ENCODE measurements around the gene ZSCAN21.
"Not testable (repeated sequence)": the region's sequence is repeated elsewhere in the genome, so short reads cannot be mapped to it uniquely, and the experiment has no call there.

Gene ZSCAN21

GRCh38 chr7:100049441-100050291, at the start of gene ZSCAN21:
ZSCAN21 (plus strand) TSS chr7:100049774; CDS start chr7:100057007, 7,233 bp downstream.
- peak; percentile 85 for DNase-seq (ENCODE audit: low read depth)
- H3K4me3 ChIP-seq (ENCODE audit: low read length) = peak within 1 kb of the TSS; percentile 94
- TF ChIP-seq, protein P1, sequence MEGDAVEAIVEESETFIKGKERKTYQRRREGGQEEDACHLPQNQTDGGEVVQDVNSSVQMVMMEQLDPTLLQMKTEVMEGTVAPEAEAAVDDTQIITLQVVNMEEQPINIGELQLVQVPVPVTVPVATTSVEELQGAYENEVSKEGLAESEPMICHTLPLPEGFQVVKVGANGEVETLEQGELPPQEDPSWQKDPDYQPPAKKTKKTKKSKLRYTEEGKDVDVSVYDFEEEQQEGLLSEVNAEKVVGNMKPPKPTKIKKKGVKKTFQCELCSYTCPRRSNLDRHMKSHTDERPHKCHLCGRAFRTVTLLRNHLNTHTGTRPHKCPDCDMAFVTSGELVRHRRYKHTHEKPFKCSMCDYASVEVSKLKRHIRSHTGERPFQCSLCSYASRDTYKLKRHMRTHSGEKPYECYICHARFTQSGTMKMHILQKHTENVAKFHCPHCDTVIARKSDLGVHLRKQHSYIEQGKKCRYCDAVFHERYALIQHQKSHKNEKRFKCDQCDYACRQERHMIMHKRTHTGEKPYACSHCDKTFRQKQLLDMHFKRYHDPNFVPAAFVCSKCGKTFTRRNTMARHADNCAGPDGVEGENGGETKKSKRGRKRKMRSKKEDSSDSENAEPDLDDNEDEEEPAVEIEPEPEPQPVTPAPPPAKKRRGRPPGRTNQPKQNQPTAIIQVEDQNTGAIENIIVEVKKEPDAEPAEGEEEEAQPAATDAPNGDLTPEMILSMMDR (IDR thresholded peaks at IDR 0.05; ENCODE audit: insufficient read depth, low read depth, low read length, missing control alignments) = peak; percentile 26

DNA sequence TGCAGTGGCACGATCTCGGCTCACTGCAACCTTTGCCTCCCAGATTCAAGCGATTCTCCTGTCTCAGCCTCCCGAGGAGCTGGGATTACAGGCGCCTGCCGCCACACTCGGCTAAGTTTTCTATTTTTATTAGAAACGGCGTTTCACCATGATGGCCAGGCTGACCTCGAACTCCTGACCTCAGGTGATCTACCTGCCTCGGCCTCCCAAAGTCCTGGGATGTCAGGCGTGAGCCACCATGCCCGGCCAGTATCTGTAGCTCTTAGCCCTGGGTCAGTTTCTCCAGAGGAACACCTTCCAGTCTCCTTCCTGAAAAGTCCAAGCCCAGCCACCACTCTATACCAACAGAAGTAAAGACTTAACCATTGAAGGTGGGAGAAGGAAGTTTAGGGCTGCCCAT, 49.3 kb upstream of the ZSCAN21 start:
- H3K4me3 ChIP-seq (ENCODE audit: low read length) = no peak overlapping the region
- DNase-seq (ENCODE audit: low read depth) = no peak
- TF ChIP-seq, protein P1 (IDR thresholded peaks at IDR 0.05; ENCODE audit: insufficient read depth, low read depth, low read length, missing control alignments) = no peak

GRCh38 chr7:100003711-100004661, 45.6 kb upstream of the ZSCAN21 start:
- no peak for DNase-seq (ENCODE audit: low read depth)
- no peak overlapping the region for H3K4me3 ChIP-seq (ENCODE audit: low read length)
- TF ChIP-seq, protein P1 (IDR thresholded peaks at IDR 0.05; ENCODE audit: insufficient read depth, low read depth, low read length, missing control alignments) = no peak

DNA sequence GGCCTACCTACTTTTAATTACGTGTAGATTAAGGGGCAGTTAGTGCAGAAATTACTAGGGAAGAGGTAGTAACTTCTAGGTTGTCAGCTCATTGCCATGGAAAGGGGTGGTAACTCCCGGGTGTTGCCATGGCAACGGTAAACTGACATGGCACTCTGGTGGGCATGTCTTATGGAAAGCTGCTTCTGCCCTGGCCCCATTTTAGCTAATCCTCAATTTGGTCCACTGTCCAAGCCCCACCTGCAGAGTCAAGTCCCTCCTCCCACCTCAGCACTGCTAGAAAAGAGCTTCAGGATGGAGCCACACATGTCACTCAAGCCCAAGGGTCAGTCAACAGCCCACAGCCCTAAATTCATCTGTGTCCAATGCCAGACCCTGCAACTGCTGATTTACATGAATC, 41.7 kb upstream of the ZSCAN21 start:
- no peak overlapping the region for H3K4me3 ChIP-seq (ENCODE audit: low read length)
- no peak for DNase-seq (ENCODE audit: low read depth)
- TF ChIP-seq, protein P1 (IDR thresholded peaks at IDR 0.05; ENCODE audit: insufficient read depth, low read depth, low read length, missing control alignments) = no peak

- DNase-seq (ENCODE audit: low read depth) = peak; percentile 68
Observed at GRCh38 chr7:100008525-100008924, 41.0 kb upstream of the ZSCAN21 start.

GRCh38 chr7:100009952-100010351, 39.6 kb upstream of the ZSCAN21 start:
- DNase-seq (ENCODE audit: low read depth); H3K4me3 ChIP-seq (ENCODE audit: low read length): not testable (repeated sequence)

More at GRCh38 chr7:100008525-100008924, 41.0 kb upstream of the ZSCAN21 start:
- H3K4me3 ChIP-seq (ENCODE audit: low read length) = peak overlapping the region; percentile 7
- TF ChIP-seq, protein P1 (IDR thresholded peaks at IDR 0.05; ENCODE audit: insufficient read depth, low read depth, low read length, missing control alignments) = no peak

DNA sequence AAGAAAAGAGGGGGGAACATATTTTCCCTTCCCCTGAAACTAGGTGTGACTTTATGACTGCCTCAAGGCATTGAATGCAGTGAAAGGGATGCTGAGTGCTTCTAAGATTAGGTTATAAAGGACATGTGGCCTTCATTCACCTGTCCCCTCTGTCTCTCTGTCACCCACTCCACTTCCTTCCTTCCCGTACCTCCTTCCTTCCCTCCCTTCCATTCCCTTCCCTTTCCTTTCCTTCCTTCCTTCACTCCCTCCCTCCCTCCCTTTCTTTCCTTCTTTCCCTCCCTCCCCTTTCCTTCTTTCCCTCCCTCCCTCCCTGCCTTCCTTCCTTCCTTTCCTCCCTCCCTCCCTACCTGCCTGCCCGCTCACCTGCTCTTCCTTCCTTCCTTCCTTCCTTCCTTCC, 38.7 kb upstream of the ZSCAN21 start:
- DNase-seq (ENCODE audit: low read depth) = no peak
- TF ChIP-seq, protein P1 (IDR thresholded peaks at IDR 0.05; ENCODE audit: insufficient read depth, low read depth, low read length, missing control alignments) = no peak
- no peak overlapping the region for H3K4me3 ChIP-seq (ENCODE audit: low read length)
